HT1080 (cell line): ENCODE data around the gene KCTD20. TPM values are rescaled to one million over a fixed set of nuclear protein-coding genes. Genes with fewer than 3 reads are reported as not detected.

Experiments
- DNase-seq: peaks from one replicate; pipeline ENCODE4 v3.0.0-alpha.2; 2015; ENCODE audit warnings: low read depth
- total RNA-seq: library from RNA; depleted of rRNA; stranded (reverse); fragments of >200 nt; shearing (Covaris generic); gene quantifications from 2 replicates; pipeline ENCODE4 v1.2.3, GENCODE V29; 2014

KCTD20 gene
- total RNA-seq, 1 experiment from 2014 or later = 29.9 TPM

- DNase-seq = no peak
Observed at GRCh38 chr6:36492092-36492491, 49.3 kb downstream of the KCTD20 start.

DNA sequence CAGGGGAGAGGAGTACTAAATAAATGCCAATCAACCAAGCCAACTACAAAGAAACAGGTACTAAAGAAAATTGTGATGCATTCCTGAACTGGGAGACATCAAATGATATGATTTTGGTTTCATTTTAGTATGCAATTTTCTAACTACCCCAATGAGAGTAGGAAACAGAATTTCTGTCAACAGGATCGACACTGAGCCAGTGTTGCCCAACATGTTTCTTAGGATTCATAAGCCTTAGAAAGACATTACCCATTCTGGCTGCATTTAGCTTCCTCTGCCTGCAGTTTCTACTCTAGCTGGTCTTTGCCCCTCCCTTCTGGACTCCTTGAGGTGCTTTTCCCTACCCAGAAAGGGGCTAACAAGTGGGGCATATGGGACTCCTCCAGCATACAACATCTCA lies 49.8 kb downstream of the KCTD20 start:
- no peak for DNase-seq

- no peak for DNase-seq
Observed at GRCh38 chr6:36493319-36493718, 50.5 kb downstream of the KCTD20 start.

DNA sequence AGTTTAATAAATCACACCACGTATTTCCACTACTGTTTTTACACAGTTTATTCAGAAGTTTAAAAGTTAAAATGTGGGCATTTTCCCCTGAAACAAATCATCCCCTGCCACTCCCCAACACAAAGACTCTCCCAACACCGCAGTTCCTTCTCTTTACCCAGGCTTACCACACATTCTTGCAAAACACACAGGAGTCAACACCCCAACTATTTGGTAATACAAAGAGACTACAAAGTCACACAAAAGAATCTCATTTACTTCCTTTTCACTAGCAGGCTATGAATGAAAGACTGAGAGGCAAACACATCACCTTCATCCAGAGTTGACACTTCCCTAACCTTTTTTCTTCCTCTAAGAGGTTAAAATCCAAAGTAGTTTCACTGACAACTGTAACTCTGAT lies 51.1 kb downstream of the KCTD20 start:
- DNase-seq = no peak

- no peak for DNase-seq
Observed at GRCh38 chr6:36495086-36495485, 52.3 kb downstream of the KCTD20 start.

DNA sequence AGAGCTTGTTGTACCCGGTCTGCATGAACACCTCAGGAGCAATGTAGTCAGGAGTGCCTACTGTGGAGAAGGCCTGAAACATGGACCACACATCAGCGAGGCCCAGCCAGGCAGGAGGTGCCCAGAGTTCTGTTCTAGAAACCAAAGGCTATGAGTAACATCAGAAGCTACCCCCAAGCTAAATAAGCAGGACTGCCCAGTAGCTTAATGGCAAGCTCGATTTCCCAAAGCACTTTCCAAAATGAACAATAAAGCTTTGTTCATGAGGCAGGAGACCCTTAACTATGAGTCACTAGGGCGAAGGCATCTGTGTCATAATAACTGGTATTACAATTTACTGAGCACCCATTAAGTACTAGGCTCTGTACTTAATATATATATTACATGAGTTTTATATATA lies 57.1 kb downstream of the KCTD20 start:
- peak; percentile 82 for DNase-seq

GRCh38 chr6:36501686-36502085 lies 58.9 kb downstream of the KCTD20 start:
- DNase-seq = no peak

DNA sequence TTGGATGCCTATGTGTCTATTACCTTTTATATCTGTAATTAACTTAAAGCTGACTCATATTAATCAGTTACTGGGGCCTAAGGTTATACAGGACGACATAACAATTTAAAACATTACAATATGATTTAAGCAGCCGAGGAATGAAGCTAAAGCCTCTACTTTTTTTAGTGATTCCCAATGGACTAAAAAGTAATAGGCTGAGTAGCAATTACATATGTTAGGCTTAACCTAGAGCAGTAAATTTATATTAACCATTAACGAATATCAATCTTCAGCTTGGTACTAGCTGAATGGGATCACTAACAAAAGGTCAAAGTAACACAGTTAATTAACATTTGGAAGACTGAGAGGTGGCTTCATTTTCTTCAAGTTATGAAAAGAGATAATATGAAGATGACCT lies 61.4 kb downstream of the KCTD20 start:
- DNase-seq = no peak

- DNase-seq = no peak
Observed at GRCh38 chr6:36504982-36505381, 62.2 kb downstream of the KCTD20 start.

- DNase-seq = no peak
Observed at GRCh38 chr6:36505744-36506534, 63.1 kb downstream of the KCTD20 start.

GRCh38 chr6:36506611-36507010 lies 63.8 kb downstream of the KCTD20 start:
- DNase-seq = no peak

DNA sequence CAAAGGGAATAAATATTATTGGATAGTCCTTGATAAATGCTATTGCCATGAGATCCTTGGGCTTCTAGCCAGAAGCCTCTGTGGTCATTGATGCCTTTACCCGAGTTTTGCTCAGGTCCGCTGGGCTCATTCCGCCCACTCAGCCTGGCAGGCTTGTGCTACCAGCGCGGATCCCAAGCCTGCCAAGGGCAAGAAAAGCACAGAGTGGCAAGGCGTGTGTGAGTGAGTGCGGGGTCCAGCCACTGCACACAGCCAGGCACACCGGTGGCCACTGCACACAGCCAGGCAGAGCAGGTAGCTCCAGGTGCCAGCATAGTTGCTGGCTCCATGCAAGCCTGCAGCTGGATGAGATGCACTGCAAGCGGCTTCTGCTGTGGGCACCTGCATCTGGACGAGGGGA lies 65.7 kb downstream of the KCTD20 start:
- DNase-seq = no peak

DNA sequence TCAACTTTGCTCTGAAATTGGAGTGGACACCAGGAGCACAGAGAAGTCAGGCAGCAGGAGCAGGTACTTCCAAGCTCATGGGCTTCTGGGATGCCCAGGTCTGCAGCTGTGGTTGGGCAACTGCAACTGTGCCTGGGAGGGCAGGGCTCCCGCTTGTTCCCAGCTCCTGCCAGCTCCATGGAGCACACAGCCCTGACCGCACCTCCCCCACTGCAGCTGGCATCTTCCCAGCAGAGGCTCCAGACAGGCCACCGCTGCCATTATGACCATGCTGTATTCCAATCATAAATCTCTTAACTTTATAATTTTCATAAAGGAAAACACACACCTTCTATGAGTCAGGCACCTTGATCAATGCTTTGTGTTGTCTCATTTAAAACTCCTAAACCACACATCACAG lies 67.6 kb downstream of the KCTD20 start:
- no peak for DNase-seq

GRCh38 chr6:36514554-36515456 lies 72.0 kb downstream of the KCTD20 start:
- DNase-seq = no peak

DNA sequence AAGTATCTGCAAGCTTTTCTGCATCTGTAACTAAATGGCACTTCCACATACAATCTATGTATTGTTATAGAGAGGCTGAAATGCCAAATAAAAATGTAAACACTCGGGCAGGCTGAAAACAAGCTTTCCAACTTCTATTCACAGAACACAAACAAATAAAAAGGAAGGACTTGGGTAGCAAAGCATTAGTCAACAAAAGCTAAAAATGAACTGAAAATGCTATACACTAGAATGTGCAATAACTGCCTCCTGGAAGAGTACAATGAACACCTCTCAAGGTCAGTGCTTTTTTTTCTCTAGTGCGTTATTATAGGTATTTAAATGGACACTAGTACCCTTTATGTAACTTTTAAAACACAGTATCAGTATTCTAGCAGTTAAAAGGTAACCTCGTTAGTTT lies 73.0 kb downstream of the KCTD20 start:
- DNase-seq = no peak

- no peak for DNase-seq
Observed at GRCh38 chr6:36516559-36516958, 73.8 kb downstream of the KCTD20 start.

DNA sequence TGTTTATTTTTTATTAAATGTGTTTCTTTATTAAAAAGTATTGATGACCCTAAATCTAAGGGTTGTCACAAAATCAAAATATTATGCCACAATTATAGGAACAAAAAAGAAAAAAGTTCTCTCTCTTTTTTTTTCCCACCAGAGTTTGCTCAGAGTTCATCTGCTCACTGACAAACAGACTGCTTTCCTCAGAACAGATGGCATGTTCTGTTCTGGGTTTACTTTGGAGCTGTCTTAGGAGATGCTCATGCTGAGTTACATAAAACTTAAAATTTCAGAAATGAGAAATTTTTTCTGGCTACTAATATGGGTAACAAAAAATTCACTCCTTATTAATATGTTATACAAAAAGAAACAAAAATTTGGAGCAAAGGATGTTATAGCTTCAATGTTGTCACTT lies 74.2 kb downstream of the KCTD20 start:
- DNase-seq = no peak

GRCh38 chr6:36517408-36517807 lies 74.6 kb downstream of the KCTD20 start:
- no peak for DNase-seq

- DNase-seq = no peak
Observed at GRCh38 chr6:36519352-36519751, 76.6 kb downstream of the KCTD20 start.

GRCh38 chr6:36523451-36523850 lies 80.7 kb downstream of the KCTD20 start:
- DNase-seq = no peak

- DNase-seq = no peak
Observed at GRCh38 chr6:36523936-36524499, 81.2 kb downstream of the KCTD20 start.

GRCh38 chr6:36524871-36525270 lies 82.1 kb downstream of the KCTD20 start:
- no peak for DNase-seq
